ENCODE results near the gene DIS3L2. TPM values are rescaled to one million over a fixed set of nuclear protein-coding genes. Genes with fewer than 3 reads are reported as not detected.

The DIS3L2 gene
- total RNA-seq, 4 donors from 2014 or later, result 13.3 to 31.0 (median 23.6) TPM

DNA sequence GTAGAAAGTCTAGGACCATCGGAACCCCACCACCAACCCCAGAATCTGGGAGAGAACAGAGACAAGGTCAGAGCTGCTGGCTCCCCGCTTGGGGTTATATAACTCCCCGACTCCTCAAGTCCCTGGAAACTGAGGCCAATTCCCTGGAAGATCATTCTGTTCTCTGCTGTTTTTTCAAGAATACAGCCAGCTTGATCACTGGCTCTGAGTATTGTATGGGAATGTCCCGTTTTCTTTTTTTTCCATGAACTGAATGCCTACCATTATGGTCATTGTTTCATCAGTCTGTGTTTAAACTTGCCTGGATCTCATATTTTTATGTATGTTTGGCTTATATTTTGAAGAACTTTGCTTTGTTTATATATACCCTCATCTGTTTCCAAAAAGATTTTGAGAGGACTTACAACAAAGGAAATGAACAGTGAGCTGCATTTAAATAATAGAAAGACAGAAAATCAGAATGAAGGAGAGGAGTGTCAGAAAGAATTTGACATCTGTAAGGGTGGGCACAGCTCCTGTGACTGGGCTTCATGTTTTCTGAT lies 327.0 kb downstream of the DIS3L2 start:
- H3K27me3 ChIP-seq, result no peaks in the 10 kb centered on the region
- H3K9me3 ChIP-seq, result no peaks in the 10 kb centered on the region
- WGBS, 2 donors (ENCODE audit: low coverage in 1 of 2), result 57 to 65% methylated on average over 1 to 2 of the region's 4 CpGs
- peaks cover 0 to 13% (median 0%) of the 10 kb centered on the region in 3 donors for H3K4me1 ChIP-seq
- ATAC-seq, result no peak
- TF ChIP-seq EP300 (IDR thresholded peaks at IDR 0.05), result no peak
- TF ChIP-seq POLR2A (IDR thresholded peaks at IDR 0.05), result no peak
- no peak for TF ChIP-seq POLR2AphosphoS5 (IDR thresholded peaks at IDR 0.05)
- TF ChIP-seq, protein P1, sequence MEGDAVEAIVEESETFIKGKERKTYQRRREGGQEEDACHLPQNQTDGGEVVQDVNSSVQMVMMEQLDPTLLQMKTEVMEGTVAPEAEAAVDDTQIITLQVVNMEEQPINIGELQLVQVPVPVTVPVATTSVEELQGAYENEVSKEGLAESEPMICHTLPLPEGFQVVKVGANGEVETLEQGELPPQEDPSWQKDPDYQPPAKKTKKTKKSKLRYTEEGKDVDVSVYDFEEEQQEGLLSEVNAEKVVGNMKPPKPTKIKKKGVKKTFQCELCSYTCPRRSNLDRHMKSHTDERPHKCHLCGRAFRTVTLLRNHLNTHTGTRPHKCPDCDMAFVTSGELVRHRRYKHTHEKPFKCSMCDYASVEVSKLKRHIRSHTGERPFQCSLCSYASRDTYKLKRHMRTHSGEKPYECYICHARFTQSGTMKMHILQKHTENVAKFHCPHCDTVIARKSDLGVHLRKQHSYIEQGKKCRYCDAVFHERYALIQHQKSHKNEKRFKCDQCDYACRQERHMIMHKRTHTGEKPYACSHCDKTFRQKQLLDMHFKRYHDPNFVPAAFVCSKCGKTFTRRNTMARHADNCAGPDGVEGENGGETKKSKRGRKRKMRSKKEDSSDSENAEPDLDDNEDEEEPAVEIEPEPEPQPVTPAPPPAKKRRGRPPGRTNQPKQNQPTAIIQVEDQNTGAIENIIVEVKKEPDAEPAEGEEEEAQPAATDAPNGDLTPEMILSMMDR (IDR thresholded peaks at IDR 0.05), result no peak
- H3K27ac ChIP-seq, result no peak overlapping the region
- no peak overlapping the region for H3K4me3 ChIP-seq
- H3K36me3 ChIP-seq, result peaks cover 0 to 29% of the 10 kb centered on the region in 2 donors

DNA sequence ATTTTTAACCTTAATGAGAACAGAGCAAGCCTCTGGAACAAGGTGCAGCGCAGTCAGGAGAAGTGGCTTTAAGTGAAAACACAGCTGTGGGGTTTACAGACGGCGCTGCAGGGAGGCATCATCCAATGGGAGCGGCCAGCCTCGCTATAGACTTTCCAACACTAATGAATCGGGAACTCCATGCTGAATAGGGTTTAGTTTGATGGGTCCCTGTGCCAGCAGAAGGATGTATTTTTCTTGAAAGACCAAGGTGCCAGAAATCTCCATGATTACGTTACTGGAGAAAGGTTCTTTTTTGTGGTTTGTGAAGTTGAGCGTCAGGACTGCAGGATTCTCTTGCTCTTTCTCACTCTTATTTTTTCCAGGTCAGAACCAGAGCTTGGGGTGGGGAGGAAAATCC lies 329.2 kb downstream of the DIS3L2 start:
- WGBS, 2 donors (ENCODE audit: low coverage in 1 of 2), result 97 to 100% methylated on average over 3 to 4 of the region's 8 CpGs
- H3K36me3 ChIP-seq, result peaks cover 0 to 32% of the 10 kb centered on the region in 2 donors
- no peak for ATAC-seq
- H3K4me1 ChIP-seq, result peaks cover 0 to 13% (median 0%) of the 10 kb centered on the region in 3 donors
- H3K4me3 ChIP-seq, result no peak overlapping the region
- H3K27ac ChIP-seq, result no peak overlapping the region
- H3K27me3 ChIP-seq, result no peaks in the 10 kb centered on the region
- TF ChIP-seq EP300 (IDR thresholded peaks at IDR 0.05) (no peak), POLR2AphosphoS5 (IDR thresholded peaks at IDR 0.05) (no peak), POLR2A (IDR thresholded peaks at IDR 0.05) (no peak)
- TF ChIP-seq, protein P1 (IDR thresholded peaks at IDR 0.05), result no peak
- no peaks in the 10 kb centered on the region for H3K9me3 ChIP-seq

DNA sequence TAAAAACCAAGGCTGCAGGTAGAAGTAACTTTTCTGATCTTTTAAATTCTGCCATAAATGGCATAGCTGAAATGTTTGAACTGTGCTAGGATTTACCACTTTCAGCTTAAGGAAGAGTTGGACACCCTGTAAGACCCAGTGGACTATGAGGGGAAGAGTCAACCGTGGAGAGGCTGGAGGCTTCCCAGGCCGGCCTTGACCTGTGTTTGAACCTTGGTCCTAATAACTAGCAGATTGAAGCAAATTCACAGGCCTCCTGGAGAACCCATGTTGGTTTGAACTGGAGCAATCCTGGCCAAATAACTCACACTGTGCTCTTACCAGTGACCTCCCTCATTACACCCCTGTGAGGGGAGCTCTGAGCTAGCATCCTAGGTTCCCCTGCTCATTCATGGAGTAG lies 329.8 kb downstream of the DIS3L2 start:
- WGBS, 2 donors (ENCODE audit: low coverage in 1 of 2), result 81 to 90% methylated on average over 2 of the region's 2 CpGs
- Histone ChIP-seq H3K4me3 (no peak overlapping the region), H3K4me1 (peaks cover 0 to 13% (median 0%) of the 10 kb centered on the region in 3 donors), H3K27me3 (no peaks in the 10 kb centered on the region), H3K36me3 (peaks cover 0 to 28% of the 10 kb centered on the region in 2 donors), H3K9me3 (no peaks in the 10 kb centered on the region), H3K27ac (no peak overlapping the region)
- ATAC-seq, result no peak
- TF ChIP-seq POLR2A (IDR thresholded peaks at IDR 0.05) (no peak), POLR2AphosphoS5 (IDR thresholded peaks at IDR 0.05) (no peak), EP300 (IDR thresholded peaks at IDR 0.05) (no peak)
- TF ChIP-seq, protein P1 (IDR thresholded peaks at IDR 0.05), result no peak

DNA sequence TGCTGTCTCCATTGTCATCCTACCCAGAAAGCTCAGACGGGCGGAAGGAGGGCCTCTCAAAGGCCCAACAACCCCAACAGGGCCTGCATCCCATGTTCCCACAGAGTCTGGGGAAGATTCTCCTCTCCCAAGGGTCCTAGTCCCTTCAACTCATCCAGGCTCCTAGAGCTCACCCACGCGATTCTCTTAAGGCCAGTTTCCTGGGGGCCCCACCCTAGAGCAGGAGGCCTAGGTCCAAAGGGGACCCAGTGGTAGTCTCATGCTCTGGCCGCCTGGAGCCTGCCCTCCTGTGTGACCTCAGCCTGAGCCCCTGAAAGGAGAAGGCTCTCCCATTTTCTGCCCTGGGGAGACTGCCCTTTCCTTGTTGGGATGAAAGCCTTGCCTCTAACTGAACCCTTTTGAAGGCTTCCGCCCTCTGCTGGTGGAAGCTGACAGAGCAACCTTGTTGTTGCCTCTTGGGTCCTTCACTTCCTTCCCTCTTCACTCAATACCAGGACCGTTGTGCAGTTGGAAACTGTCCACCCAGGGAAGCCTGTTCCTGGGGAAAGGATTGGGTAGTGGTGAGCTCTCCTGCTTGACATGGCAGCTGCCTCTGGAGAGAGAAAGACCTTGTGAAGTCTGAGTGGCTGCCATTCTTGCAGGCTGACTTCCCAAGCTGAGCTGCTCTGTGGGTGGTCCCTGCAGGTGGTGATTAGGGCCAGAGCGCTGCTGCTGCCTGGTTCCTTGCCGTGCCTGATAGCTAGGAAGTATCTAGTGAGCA lies 331.1 kb downstream of the DIS3L2 start:
- WGBS, 2 donors (ENCODE audit: low coverage in 1 of 2), result 61 to 100% methylated on average over 1 to 2 of the region's 9 CpGs
- peaks cover 0 to 31% of the 10 kb centered on the region in 2 donors for H3K36me3 ChIP-seq
- TF ChIP-seq, protein P1 (IDR thresholded peaks at IDR 0.05), result peak in 1 of 4 experiments; percentile 40
- TF ChIP-seq EP300 (IDR thresholded peaks at IDR 0.05) (no peak), POLR2A (IDR thresholded peaks at IDR 0.05) (no peak), POLR2AphosphoS5 (IDR thresholded peaks at IDR 0.05) (no peak)
- no peak overlapping the region for H3K4me3 ChIP-seq
- no peaks in the 10 kb centered on the region for H3K9me3 ChIP-seq
- no peaks in the 10 kb centered on the region for H3K27me3 ChIP-seq
- peaks cover 0 to 13% (median 0%) of the 10 kb centered on the region in 3 donors for H3K4me1 ChIP-seq
- H3K27ac ChIP-seq, result no peak overlapping the region
- ATAC-seq, result no peak
